Stimulated activated CD4-positive, alpha-beta T cell treated with anti-CD3 and anti-CD28 coated beads, Interleukin-2, amount 100 ng/mL, for 4 hours (primary cell): ENCODE results near the gene LYPD4.

Experiments used
- DNase-seq: peaks from one replicate; pipeline ENCODE4 v3.0.0-alpha.2; 2020; ENCODE audit warnings: low read depth

Gene LYPD4

GRCh38 chr19:41850381-41850780, 5.9 kb upstream of the LYPD4 start:
- no peak for DNase-seq

GRCh38 chr19:41849067-41849466, 4.6 kb upstream of the LYPD4 start:
- no peak for DNase-seq

GRCh38 chr19:41848666-41849065, 4.2 kb upstream of the LYPD4 start:
- DNase-seq, result no peak

GRCh38 chr19:41847351-41848105, 3.0 kb upstream of the LYPD4 start:
- DNase-seq, result no peak

- DNase-seq, result no peak
Observed at GRCh38 chr19:41845051-41845590, 638 bp upstream of the LYPD4 start.

GRCh38 chr19:41845001-41845050, 343 bp upstream of the LYPD4 start, which contains the start of gene DMRTC2:
Gene DMRTC2, plus strand, starts transcription at chr19:41845042. Its CDS starts 2,387 bp downstream, at chr19:41847429.
- DNase-seq, result no peak

GRCh38 chr19:41843371-41843770, 1.1 kb downstream of the LYPD4 start:
- no peak for DNase-seq

GRCh38 chr19:41839211-41839610, 5.3 kb downstream of the LYPD4 start:
- DNase-seq, result no peak

GRCh38 chr19:41837981-41838708, 6.3 kb downstream of the LYPD4 start:
- no peak for DNase-seq

- DNase-seq, result peak; percentile 18
Observed at GRCh38 chr19:41821003-41821735, 23.3 kb downstream of the LYPD4 start.

- no peak for DNase-seq
Observed at GRCh38 chr19:41816761-41817160, 27.7 kb downstream of the LYPD4 start.

GRCh38 chr19:41815301-41815700, 29.2 kb downstream of the LYPD4 start:
- DNase-seq, result no peak

- DNase-seq, result no peak
Observed at GRCh38 chr19:41813911-41814310, 30.6 kb downstream of the LYPD4 start.

- DNase-seq, result no peak
Observed at GRCh38 chr19:41811981-41812380, 32.5 kb downstream of the LYPD4 start.

GRCh38 chr19:41811036-41811435, 33.4 kb downstream of the LYPD4 start:
- no peak for DNase-seq

- DNase-seq, result no peak
Observed at GRCh38 chr19:41810301-41810700, 34.2 kb downstream of the LYPD4 start.

- DNase-seq, result no peak
Observed at GRCh38 chr19:41808663-41809566, 35.6 kb downstream of the LYPD4 start.

GRCh38 chr19:41807176-41807575, 37.3 kb downstream of the LYPD4 start:
- DNase-seq, result no peak

GRCh38 chr19:41804336-41804735, 40.1 kb downstream of the LYPD4 start:
- no peak for DNase-seq

- DNase-seq, result no peak
Observed at GRCh38 chr19:41802770-41803169, 41.7 kb downstream of the LYPD4 start.

GRCh38 chr19:41801792-41802211, 42.7 kb downstream of the LYPD4 start:
- no peak for DNase-seq

- no peak for DNase-seq
Observed at GRCh38 chr19:41801031-41801430, 43.5 kb downstream of the LYPD4 start.
